Fibroblast of pulmonary artery (primary cell): ENCODE measurements around the gene TINAGL1.

Experiments
- DNase-seq: peaks from one replicate; pipeline ENCODE4 v3.0.0-alpha.2; 2010; ENCODE audit warnings: low read depth
- H3K4me3 ChIP-seq: replicated peaks from 2 replicates; pipeline ENCODE4 v1.5.1; 2011; ENCODE audit warnings: low read depth, mild to moderate bottlenecking, control low read depth, low read length, moderate library complexity
- CTCF ChIP-seq: IDR thresholded peaks from 2 replicates; pipeline ENCODE4 v1.5.1; 2011; ENCODE audit warnings: mild to moderate bottlenecking, control low read depth, low read length, inconsistent platforms; ENCODE audit errors: missing control alignments

The TINAGL1 gene

GRCh38 chr1:31625561-31626222, 49.4 kb downstream of the TINAGL1 start:
- peak; percentile 36 for DNase-seq
- no peak for TF ChIP-seq CTCF
- H3K4me3 ChIP-seq, result no peak overlapping the region

- DNase-seq, result peak; percentile 37
- H3K4me3 ChIP-seq, result no peak overlapping the region
- TF ChIP-seq CTCF, result no peak
These were observed 50.2 kb downstream of the TINAGL1 start for GRCh38 chr1:31626223-31627207.

- TF ChIP-seq CTCF, result no peak
- no peak overlapping the region for H3K4me3 ChIP-seq
- DNase-seq, result no peak
These were observed 51.1 kb downstream of the TINAGL1 start for GRCh38 chr1:31627301-31627929.

- no peak for DNase-seq
- TF ChIP-seq CTCF, result no peak
- no peak overlapping the region for H3K4me3 ChIP-seq
These were observed 51.7 kb downstream of the TINAGL1 start for GRCh38 chr1:31627930-31628559.

GRCh38 chr1:31628931-31629556, 52.7 kb downstream of the TINAGL1 start:
- no peak for TF ChIP-seq CTCF
- H3K4me3 ChIP-seq, result no peak overlapping the region
- no peak for DNase-seq

- no peak for TF ChIP-seq CTCF
- no peak for DNase-seq
- no peak overlapping the region for H3K4me3 ChIP-seq
These were observed 56.3 kb downstream of the TINAGL1 start for GRCh38 chr1:31632649-31633048.
